GM19099 (cell line): ENCODE data around the gene MCF2L.

Source experiments
- POLR2A ChIP-seq: IDR thresholded peaks from 3 replicates; pipeline ENCODE4 v1.6.1; 2011; ENCODE audit warnings: low read depth; ENCODE audit not compliant: insufficient read length; ENCODE audit errors: extremely low read depth

Gene MCF2L

DNA sequence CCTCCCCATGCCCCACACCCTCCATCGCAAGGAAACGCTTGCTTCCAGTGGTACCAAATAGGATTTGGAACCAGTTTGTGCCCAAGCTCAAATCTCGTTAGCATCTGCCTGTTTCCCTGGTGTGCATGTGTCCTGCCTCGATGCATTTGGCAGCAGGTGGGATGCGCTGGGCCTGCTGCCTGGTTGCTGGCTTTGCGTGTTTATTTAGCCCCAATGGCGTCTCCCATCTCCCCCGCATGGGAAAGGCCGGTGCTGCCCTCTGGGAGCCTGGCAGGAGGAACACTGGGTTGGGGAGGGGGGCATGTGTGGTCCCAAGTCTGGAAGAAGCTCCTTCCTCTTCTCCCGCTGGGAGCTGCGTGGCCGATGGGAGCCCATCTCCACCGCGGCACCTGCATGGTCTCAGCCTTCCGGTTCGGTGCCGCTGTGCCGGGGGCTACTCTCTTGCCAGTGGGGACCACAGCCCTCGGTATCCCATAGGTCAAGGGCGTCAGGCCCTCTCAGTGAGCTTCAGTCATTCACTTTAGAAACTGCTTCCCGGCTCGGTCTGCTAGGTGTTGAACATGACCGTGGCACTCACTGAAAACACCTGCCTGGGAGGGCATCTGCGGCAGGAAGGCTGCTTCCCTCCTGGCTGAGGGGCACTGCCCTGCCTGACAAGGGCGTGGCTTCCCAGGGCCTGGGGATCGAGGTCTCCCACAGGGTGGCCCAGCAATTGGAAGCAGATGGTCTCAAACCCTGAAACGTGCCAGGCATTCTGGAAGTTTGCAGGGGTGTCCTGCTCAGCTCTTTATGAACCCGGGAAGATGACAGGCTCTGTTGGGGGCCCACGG lies 124.8 kb downstream of the MCF2L start:
- TF ChIP-seq POLR2A, result no peak

DNA sequence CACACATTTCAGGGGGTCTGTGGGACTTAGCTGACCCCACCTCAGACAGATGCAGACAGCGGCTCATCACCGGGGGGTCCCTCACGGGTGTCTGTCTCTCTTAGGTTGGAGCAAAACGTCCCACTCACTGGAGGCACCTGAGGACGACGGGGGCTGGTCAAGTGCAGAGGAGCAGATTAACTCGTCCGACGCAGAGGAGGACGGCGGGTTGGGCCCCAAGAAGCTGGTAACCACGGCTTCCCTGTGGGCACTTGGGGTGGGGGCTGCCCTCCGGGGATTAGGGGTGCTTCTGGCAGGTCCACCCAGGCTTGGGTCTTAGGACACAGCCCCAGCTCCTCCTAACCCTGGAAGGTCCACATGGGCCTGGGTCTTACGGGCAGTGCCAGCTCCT lies 125.4 kb downstream of the MCF2L start:
- TF ChIP-seq POLR2A, result no peak

DNA sequence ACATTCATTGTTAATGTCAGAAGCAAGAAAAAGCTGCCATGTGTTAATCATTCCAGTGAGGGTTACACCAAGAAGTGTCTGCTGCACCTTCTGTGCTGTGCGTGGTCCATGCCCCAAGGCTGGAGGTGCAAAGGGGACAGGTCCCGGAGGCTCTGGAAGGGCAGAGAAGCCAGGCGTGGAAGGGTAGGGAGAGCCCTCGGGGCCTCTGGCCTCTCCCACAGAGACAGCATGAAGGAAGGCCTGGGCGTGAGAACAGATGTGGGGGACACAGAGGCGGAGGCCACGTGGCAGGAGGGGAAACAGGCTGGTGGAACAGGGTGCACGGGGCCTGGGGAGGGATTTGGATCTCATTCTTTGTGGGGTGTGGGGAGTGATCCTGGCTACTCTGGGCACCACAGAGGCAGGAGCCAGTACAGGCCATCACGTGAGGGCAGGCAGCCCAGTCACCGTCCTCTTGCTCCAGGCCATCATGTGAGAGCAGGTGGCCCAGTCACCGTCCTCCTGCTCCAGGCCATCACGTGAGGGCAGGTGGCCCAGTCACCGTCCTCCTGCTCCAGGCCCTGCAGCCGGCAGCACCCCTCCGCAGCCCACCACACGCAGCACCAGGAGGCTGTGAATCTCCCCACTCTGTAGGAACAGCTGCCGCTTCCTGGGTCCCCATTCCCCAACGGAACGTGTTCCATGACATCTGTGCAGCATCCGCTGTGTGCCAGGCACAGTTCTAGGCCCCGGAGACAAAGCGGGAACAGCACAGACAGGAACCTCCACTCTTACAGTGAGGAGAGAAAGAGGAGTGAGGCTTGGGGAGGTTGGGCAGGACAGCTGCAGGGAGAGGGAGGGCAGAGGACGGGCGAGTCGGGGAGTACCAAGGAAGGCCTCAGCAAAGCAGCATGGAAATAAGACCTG lies 126.4 kb downstream of the MCF2L start:
- no peak for TF ChIP-seq POLR2A

DNA sequence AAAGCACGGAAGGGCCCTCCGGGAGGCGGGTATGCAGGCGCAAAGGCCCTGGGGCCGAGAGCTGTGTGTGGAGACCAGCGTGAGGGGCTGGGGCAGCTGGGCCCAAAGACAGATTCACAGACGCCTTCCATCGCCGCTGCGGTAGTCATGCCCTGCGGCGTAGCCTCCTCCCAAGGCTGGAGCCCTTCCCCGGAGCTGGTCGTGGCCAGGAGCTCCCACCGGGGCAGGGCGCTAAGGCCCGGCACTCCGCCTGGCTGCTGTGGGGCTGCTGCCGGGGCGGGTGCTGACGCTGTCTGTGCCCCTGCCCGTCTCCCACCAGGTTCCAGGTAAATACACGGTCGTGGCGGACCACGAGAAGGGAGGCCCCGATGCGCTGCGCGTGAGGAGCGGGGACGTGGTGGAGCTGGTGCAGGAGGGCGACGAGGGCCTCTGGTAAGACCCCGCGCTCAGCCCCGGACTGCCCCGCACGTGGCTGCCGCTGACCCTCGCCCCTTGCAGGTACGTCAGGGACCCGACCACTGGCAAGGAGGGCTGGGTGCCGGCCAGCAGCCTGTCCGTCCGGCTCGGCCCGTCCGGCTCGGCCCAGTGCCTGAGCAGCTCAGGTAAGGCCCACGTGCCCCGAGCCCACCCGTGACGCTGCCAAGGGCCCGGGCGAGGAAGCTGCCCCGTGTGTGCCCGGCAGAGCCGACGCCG lies 127.2 kb downstream of the MCF2L start:
- TF ChIP-seq POLR2A, result no peak

DNA sequence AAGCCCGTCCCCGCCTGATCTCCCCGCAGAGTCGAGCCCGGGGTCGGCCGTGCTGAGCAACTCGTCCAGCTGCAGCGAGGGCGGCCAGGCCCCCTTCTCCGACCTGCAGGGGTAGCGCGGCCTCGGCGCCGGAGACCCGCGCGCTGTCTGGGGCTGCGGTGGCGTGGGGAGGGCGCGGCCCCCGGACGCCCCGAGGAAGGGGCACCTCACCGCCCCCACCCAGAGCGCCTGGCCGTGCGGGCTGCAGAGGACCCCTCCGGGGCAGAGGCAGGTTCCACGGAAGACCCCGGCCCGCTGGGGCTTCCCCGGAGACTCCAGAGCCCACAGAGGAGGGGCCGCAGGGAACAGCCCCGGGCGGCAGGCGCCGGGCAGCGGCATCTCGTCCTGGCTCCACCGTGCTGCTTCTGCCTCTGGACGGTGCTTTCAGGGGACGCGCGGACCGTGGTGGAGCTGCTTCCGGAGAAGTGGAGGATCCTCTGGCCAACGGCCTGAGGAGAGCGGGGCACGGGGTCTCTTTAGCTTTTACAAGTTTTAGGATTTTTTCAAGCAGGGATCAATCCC lies 127.8 kb downstream of the MCF2L start:
- TF ChIP-seq POLR2A, result no peak

DNA sequence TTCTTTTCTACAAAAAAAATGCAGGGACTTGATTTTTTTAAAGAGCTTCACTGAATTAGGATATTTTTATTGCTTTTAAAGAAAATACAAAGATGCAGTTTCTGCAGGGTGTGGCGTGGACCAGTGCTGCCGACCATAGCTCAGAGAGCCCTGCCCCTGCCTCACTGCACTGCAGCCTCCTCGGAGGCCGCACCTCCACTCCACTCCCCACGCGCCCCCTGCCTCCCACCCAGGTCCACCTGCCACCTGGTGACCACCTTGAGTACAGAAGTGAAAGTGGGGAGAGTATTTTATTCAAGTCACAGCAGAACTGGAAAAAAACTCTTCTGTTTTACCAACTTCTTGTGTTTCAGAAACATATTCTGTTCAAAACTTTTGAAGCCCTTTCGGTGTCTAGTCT lies 128.6 kb downstream of the MCF2L start:
- TF ChIP-seq POLR2A, result no peak

DNA sequence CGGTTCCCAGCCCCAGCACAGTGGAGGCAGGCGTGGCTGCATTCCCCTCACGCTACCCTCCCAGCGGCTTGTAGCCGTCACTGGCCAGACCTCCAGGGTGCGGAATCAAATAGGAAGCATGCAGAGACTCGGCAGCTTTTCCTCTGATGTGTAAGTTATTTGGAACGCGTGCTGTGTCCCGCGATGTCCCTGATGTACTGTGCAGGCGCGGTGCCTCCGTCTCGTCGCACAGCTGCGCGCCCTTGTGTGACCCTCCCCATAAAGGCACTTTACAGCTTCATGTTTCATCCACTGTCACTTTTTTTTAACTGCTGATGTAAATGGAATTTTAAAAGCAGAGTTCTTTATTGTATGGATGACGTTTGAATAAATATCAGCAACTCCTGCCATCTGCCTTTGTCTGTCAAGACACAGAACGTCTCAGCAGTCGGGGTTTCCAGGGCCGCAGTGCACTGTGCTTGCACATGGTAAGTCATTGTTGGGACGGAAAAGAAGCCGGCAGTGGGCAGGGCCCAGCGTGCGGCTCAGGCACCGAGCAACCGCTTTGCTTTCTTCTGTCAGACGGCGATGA lies 129.2 kb downstream of the MCF2L start:
- no peak for TF ChIP-seq POLR2A

DNA sequence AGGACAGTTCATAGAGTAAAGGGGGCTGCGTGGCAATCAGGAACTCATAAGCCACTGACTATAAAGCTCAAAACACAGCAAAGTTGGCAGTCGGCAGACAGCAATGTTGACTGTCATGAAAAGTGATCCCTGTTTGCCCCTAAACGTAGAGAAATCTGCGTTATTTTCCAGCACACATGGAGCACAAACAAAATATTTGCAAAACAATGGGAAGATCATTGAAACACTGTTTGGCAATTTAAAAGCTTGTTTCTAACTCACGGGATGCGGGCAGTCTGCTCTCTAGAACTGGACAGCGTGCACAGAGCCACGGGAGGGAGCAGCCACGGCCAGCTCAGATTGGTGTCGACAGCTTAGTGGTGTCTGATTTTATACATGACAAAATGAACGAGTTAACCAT lies 130.1 kb downstream of the MCF2L start:
- no peak for TF ChIP-seq POLR2A

DNA sequence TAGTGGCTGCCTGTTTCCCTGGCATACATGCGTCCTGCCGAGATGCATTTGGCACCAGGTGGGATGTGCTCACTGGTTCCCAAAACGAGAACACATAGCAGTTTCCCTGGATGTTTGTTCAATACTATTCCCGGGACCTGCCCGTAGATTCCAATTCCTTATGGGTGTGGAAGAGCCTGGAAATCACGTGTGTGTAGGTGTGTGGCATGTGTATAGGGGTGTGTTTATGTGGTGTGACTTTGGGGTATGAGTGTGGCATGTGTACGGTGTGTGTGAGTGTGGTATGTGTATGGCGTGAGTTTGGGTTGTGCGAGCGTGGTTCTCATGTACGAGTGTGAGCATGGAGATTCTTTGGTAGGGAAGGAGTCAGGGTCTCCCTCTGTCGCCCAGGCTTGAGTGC lies 133.7 kb downstream of the MCF2L start:
- TF ChIP-seq POLR2A, result no peak

DNA sequence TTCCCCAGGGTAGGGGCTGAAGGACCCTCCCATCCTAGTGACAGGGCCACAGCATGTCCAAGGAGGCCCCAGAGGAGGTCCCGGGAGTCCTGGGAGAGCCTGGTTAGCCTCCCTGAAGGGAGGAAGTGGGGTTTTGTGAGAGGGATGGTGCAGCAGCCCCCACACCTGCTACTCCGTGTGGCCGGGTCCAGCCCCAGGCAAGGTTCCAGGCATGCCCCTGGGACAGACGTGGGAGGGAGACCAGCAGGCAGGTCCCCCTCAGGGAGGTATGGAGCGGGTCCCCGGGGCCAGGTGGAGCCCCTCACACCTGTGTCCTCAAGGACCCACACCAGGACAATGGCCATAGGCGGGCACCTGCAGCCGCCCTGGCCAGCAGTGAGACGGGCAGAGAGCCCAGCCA lies 134.6 kb downstream of the MCF2L start:
- no peak for TF ChIP-seq POLR2A

DNA sequence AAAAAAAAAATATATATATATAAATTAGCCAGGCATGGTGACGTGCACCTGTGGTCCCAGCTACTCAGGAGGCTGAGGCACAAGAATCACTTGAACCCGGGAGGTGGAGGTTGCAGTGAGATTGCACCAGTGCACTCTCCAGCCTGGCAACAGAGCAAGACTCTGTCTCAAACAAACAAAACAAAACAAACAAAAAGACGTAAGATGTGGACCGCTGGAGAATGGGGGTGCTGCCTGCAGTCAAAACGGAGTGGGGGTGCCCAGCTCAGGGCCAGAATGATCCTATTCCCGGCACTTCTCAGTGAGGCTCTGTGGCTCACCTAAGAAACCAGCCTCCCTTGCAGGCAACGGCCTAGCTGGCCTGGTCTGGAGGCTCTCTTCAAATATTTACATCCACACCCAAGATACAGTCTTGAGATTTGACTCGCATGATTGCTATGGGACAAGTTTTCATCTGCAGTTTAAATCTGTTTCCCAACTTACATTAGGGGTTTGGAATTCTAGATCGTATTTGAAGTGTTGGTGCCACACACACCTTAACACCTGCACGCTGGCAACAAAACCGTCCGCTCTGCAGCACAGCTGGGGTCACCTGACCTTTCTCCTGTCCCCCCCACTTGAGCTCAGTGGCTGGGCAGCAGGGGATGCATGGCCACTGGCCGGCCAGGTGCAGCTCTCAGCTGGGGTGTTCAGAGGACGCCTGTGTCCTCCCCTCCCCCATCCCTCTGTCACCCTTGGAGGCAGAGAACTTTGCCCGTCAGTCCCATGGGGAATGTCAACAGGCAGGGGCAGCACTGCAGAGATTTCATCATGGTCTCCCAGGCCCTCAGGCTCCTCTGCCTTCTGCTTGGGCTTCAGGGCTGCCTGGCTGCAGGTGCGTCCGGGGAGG lies 136.3 kb downstream of the MCF2L start, which contains the start of gene F7:
TSS of gene F7 (plus strand) at position 760 of the 889 bp plus-strand sequence. CDS start at position 811, 51 bp downstream.
- no peak for TF ChIP-seq POLR2A

DNA sequence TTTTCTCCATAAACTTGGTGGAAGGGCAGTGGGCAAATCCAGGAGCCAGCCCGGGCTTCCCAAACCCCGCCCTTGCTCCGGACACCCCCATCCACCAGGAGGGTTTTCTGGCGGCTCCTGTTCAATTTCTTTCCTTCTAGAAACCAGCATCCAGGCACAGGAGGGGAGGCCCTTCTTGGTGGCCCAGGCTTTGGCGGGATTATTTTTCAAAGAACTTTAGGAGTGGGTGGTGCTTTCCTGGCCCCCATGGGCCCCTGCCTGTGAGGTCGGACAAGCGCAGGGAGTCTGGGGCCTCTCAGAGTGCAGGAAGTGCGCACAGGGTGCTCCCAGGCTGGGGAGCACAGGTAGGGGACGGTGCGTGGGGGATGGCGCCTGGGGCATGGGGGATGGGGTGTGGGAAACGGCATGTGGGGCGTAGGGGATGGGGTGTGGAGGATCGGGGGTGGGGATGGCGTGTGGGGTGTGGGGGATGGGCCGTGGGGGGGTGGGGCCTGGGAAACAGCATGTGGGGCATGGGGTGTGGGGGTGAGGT lies 137.0 kb downstream of the MCF2L start:
- TF ChIP-seq POLR2A, result no peak

DNA sequence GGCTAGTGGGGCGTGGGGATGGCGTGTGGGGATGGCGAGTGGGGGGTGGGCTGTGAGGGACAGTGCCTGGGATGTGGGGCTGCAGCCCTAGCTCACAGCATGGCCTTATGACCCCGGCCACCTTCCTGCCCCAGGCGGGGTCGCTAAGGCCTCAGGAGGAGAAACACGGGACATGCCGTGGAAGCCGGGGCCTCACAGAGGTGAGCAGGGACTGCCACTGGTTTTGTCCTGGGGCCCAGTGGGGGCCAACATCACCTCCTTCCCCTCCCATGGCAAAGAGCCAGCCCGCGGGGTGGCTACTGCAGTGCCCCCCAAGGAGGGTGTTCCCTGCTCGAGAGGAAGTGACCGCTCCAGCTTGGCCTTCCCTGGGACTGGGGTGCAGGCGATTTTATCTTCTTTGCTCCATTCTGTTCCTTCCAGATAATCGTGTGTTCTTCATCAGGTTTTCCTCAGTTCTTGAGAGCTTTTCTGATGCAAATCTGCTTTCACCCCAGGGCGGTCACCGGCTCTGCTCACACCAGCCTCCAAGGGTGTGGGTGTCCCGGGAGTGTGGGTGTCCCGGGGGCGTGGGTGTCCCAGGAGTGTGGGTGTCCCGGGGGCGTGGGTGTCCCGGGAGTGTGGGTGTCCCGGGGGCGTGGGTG lies 137.8 kb downstream of the MCF2L start:
- TF ChIP-seq POLR2A, result no peak
